SK-N-SH (cell line): ENCODE results near the gene TMEM176B. TPM values are rescaled to one million over a fixed set of nuclear protein-coding genes. Genes with fewer than 3 reads are reported as not detected.
"Not testable (repeated sequence)": the region's sequence is repeated elsewhere in the genome, so short reads cannot be mapped to it uniquely, and the experiment has no call there.

ENCODE experiments used
- CTCF ChIA-PET: fragments of 300-600, 350-600 bp; formaldehyde crosslinking; extraction: SDS; loops from one replicate; lab custom pipeline; 2021; lab: Yijun Ruan, JAX
- POLR2A ChIA-PET: fragments of 350-600 bp; sonication (Branson Sonifier 250); formaldehyde crosslinking; extraction: SDS; loops from one replicate; lab custom pipeline; 2020; ENCODE audit warnings: antibody characterized with exemption, inconsistent platforms; lab: Yijun Ruan, JAX
- DNase-seq: peaks from one replicate; pipeline ENCODE4 v3.0.0; 2012
- H2AFZ ChIP-seq: fragments of 200-600 bp; sonication (generic); 2 replicates; pipeline ENCODE4 v1.8.1; 2016; ENCODE audit warnings: antibody characterized with exemption, mild to moderate bottlenecking, low read depth
- H3F3A ChIP-seq: fragments of 200-600 bp; sonication (generic); replicated peaks from 2 replicates; pipeline ENCODE3; 2016; ENCODE audit warnings: antibody characterized with exemption, mild to moderate bottlenecking; ENCODE audit not compliant: insufficient read depth
- H3K27ac ChIP-seq, 2 experiments: fragments of 200-500 bp in 1 of 2; fragments of 200-600 bp in 1 of 2; sonication (Bioruptor generic) in 1 of 2; sonication (generic), shearing (Covaris generic) in 1 of 2; 2 replicates each; pipeline versions ENCODE4 v1.5.1 to v1.6.1; 2014 to 2016; ENCODE audit warnings: low read depth in 2 of 2, inconsistent platforms in 1 of 2, low read length in 1 of 2, mild to moderate bottlenecking in 1 of 2, mixed read lengths in 1 of 2
- H3K27me3 ChIP-seq: fragments of 200-600 bp; sonication (generic), shearing (Covaris generic); 2 replicates; pipeline ENCODE4 v1.6.1; 2016; ENCODE audit warnings: mixed run types; ENCODE audit not compliant: insufficient read depth
- H3K36me3 ChIP-seq, 2 experiments: fragments of 200-500 bp in 1 of 2; fragments of 200-600 bp in 1 of 2; sonication (Bioruptor generic) in 1 of 2; sonication (generic) in 1 of 2; replicated peaks in 1 of 2; 2 replicates each; pipeline versions ENCODE3 to v1.5.1; 2014 to 2016; ENCODE audit warnings: low read length in 1 of 2, mild to moderate bottlenecking in 1 of 2; ENCODE audit not compliant: insufficient read depth in 2 of 2, control insufficient read depth in 1 of 2
- H3K4me1 ChIP-seq, 2 experiments: fragments of 200-500 bp in 1 of 2; fragments of 200-600 bp in 1 of 2; sonication (Bioruptor generic) in 1 of 2; sonication (generic), shearing (Covaris generic) in 1 of 2; 2 replicates each; pipeline versions ENCODE4 v1.5.1 to v1.6.1; 2014 to 2016; ENCODE audit warnings: low read depth in 1 of 2, low read length in 1 of 2, mixed run types in 1 of 2; ENCODE audit not compliant: insufficient read depth in 2 of 2, control insufficient read depth in 1 of 2
- H3K4me2 ChIP-seq: fragments of 200-600 bp; sonication (generic), shearing (Covaris generic); 2 replicates; pipeline ENCODE4 v1.6.1; 2017; ENCODE audit warnings: mixed run types
- H3K4me3 ChIP-seq, 2 experiments: fragments of 200-500 bp in 1 of 2; fragments of 200-600 bp in 1 of 2; sonication (Bioruptor generic) in 1 of 2; sonication (generic), shearing (Covaris generic) in 1 of 2; 2 replicates each; pipeline versions ENCODE4 v1.5.1 to v1.8.1; 2014 to 2016; ENCODE audit warnings: low read depth in 2 of 2, inconsistent platforms in 1 of 2, low read length in 1 of 2, mild to moderate bottlenecking in 1 of 2, mixed read lengths in 1 of 2, moderate library complexity in 1 of 2
- H3K79me2 ChIP-seq: fragments of 200-600 bp; sonication (generic); 2 replicates; pipeline ENCODE4 v1.8.1; 2017; ENCODE audit warnings: mild to moderate bottlenecking; ENCODE audit not compliant: insufficient read depth
- H3K9ac ChIP-seq: fragments of 200-600 bp; sonication (generic); 2 replicates; pipeline ENCODE4 v1.6.1; 2017; ENCODE audit warnings: mixed run types
- H3K9me2 ChIP-seq: fragments of 200-600 bp; sonication (generic); 2 replicates; pipeline ENCODE4 v1.6.1; 2017; ENCODE audit warnings: mixed run types
- H3K9me3 ChIP-seq: fragments of 200-600 bp; sonication (generic); 2 replicates; pipeline ENCODE4 v1.6.1; 2017; ENCODE audit warnings: mixed run types, mild to moderate bottlenecking, moderate library complexity
- H4K20me1 ChIP-seq: fragments of 200-600 bp; sonication (generic); 2 replicates; pipeline ENCODE4 v1.6.1; 2017; ENCODE audit warnings: mild to moderate bottlenecking, mixed run types; ENCODE audit not compliant: insufficient read depth
- CHD2 ChIP-seq: fragments of 150-350 bp; IDR thresholded peaks from 2 replicates; pipeline ENCODE4 v1.6.1; 2018; ENCODE audit warnings: low read length; ENCODE audit not compliant: partially characterized antibody
- CTCF ChIP-seq: fragments of 200-600 bp; sonication (generic); IDR thresholded peaks from 2 replicates; pipeline ENCODE4 v1.6.1; 2017; ENCODE audit warnings: antibody characterized with exemption, mild to moderate bottlenecking, moderate library complexity
- EZH2phosphoT487 ChIP-seq: fragments of 200-600 bp; sonication (generic); IDR thresholded peaks from 2 replicates; pipeline ENCODE4 v1.6.1; 2017; ENCODE audit warnings: low read depth, mixed run types, mild to moderate bottlenecking, antibody characterized with exemption, moderate library complexity, borderline replicate concordance
- MAX ChIP-seq: IDR thresholded peaks from 2 replicates; pipeline ENCODE4 v1.4.0; 2012; ENCODE audit warnings: low read depth
- NFIC ChIP-seq: IDR thresholded peaks from 2 replicates; pipeline ENCODE4 v1.4.0; 2012; ENCODE audit warnings: borderline replicate concordance
- POLR2AphosphoS5 ChIP-seq: IDR thresholded peaks from 2 replicates; pipeline ENCODE4 v1.6.1; 2012; ENCODE audit warnings: low read depth, low read length
- RAD21 ChIP-seq: IDR thresholded peaks from 2 replicates; pipeline ENCODE4 v1.6.1; 2012; ENCODE audit warnings: mild to moderate bottlenecking, low read length
- RCOR1 ChIP-seq: fragments of 150-350 bp; IDR thresholded peaks from 2 replicates; pipeline ENCODE4 v1.6.1; 2017; ENCODE audit warnings: antibody characterized with exemption, low read length
- RFX5 ChIP-seq: IDR thresholded peaks from 2 replicates; pipeline ENCODE4 v1.6.1; 2012; ENCODE audit warnings: mild to moderate bottlenecking, improper control_type of control experiment, low read length
- SMC3 ChIP-seq: IDR thresholded peaks from 2 replicates; pipeline ENCODE4 v1.6.1; 2012; ENCODE audit warnings: low read depth, low read length, improper control_type of control experiment
- USF2 ChIP-seq: fragments of 150-350 bp; IDR thresholded peaks from 2 replicates; pipeline ENCODE4 v1.6.1; 2017; ENCODE audit warnings: antibody characterized with exemption, low read length, low read depth, borderline replicate concordance
- WGBS: methylation state at CpG from one replicate; pipeline ENCODE4 v1.1.6; 2017; ENCODE audit warnings: low lambda C conversion rate; 5-methylcytosine and 5-hydroxymethylcytosine counted together
- polyA plus RNA-seq, 3 experiments: library from polyadenylated mRNA; depleted of rRNA; stranded (reverse); fragments of >200 nt; gene quantifications; 2 replicates each; pipeline ENCODE4 v1.2.3, GENCODE V29; 2012

TMEM176B gene
- polyA plus RNA-seq, 1 of the 3 experiments (the other 2 are of a cell fraction): not detected

- Histone ChIP-seq H3K27ac (0 out of 4 replicates have a peak overlapping the region, but pooled peaks of 1 of the 2 experiments have one; percentile 7), H2AFZ (no peak overlapping the region), H3K4me1 (peaks cover 0 to 6% of the 10 kb centered on the region in 2 experiments; a peak in 2 of 4 replicates), H3K4me3 (no peak overlapping the region; a peak in 1 of 4 replicates), H3K27me3 (no peaks in the 10 kb centered on the region; the same call in 1 of the 2 replicates), H3K9ac (no peak overlapping the region), H3K9me3 (no peaks in the 10 kb centered on the region), H3K4me2 (no peak overlapping the region), H3K36me3 (no peaks in the 10 kb centered on the region), H4K20me1 (no peaks in the 10 kb centered on the region), H3F3A (no peaks in the 10 kb centered on the region), H3K9me2 (no peaks in the 10 kb centered on the region), H3K79me2 (no peaks in the 10 kb centered on the region)
- peak; percentile 94 for TF ChIP-seq SMC3
- 0 out of 2 replicates have a peak, but pooled peaks have one; percentile 51 for TF ChIP-seq RFX5
- 0 out of 2 replicates have a peak, but pooled peaks have one; percentile 55 for TF ChIP-seq RCOR1
- TF ChIP-seq CHD2: peak; percentile 75
- TF ChIP-seq USF2: no peak
- TF ChIP-seq RAD21: peak; percentile 100
- no peak for TF ChIP-seq EZH2phosphoT487
- TF ChIP-seq CTCF: peak; percentile 99
- POLR2A ChIA-PET: interaction anchor here (1.1 kb wide), 1 partner anchor 9 kb away, joined by 3 read pairs; no protein-coding TSS in a partner anchor
- WGBS: 6% methylated on average over 12 of the region's 12 CpGs
- CTCF ChIA-PET: interaction anchor here (0.6 to 12.3 kb wide), 69 partner anchors 10 to 913 kb away, joined by 3 to 136 read pairs (median 5); partner anchors contain the start of genes ABCB8, AOC1, NOS3 and TMEM176A
- DNase-seq: peak; percentile 78
Measured at GRCh38 chr7:150778738-150779301, 21.3 kb downstream of the TMEM176B start.

- no peak overlapping the region for H3K4me3 ChIP-seq
- CTCF ChIA-PET: interaction anchor here (0.6 to 12.3 kb wide), 68 partner anchors 10 to 913 kb away, joined by 3 to 136 read pairs (median 5); partner anchors contain the start of genes ABCB8, AOC1, NOS3 and TMEM176A
- no peaks in the 10 kb centered on the region for H3K9me2 ChIP-seq
- H3K79me2 ChIP-seq: no peaks in the 10 kb centered on the region
- H3K9me3 ChIP-seq: no peaks in the 10 kb centered on the region
- H3K4me1 ChIP-seq: peaks cover 0 to 6% of the 10 kb centered on the region in 2 experiments; a peak in 2 of 4 replicates
- POLR2A ChIA-PET: interaction anchor here (1.1 kb wide), 1 partner anchor 9 kb away, joined by 3 read pairs; no protein-coding TSS in a partner anchor
- TF ChIP-seq MAX: no peak
- no peak for TF ChIP-seq NFIC
- TF ChIP-seq POLR2AphosphoS5: no peak
- H3K27me3 ChIP-seq: no peaks in the 10 kb centered on the region; the same call in 1 of the 2 replicates
- no peaks in the 10 kb centered on the region for H3K36me3 ChIP-seq
- no peak overlapping the region for H3K27ac ChIP-seq
- H3F3A ChIP-seq: no peaks in the 10 kb centered on the region
- H3K4me2 ChIP-seq: no peak overlapping the region
- WGBS: 42% methylated on average over 8 of the region's 8 CpGs
- DNase-seq: no peak
- H2AFZ ChIP-seq: no peak overlapping the region
- H3K9ac ChIP-seq: no peak overlapping the region
- no peaks in the 10 kb centered on the region for H4K20me1 ChIP-seq
Measured at GRCh38 chr7:150778014-150778737, 22.0 kb downstream of the TMEM176B start.

GRCh38 chr7:150774131-150774530 is 26.0 kb downstream of the TMEM176B start:
- H4K20me1 ChIP-seq, H3K9me2 ChIP-seq, H3F3A ChIP-seq, H2AFZ ChIP-seq, H3K27ac ChIP-seq, H3K4me2 ChIP-seq, H3K36me3 ChIP-seq, H3K27me3 ChIP-seq, H3K79me2 ChIP-seq, H3K4me1 ChIP-seq, H3K9me3 ChIP-seq, H3K4me3 ChIP-seq, DNase-seq, POLR2A ChIA-PET, H3K9ac ChIP-seq: not testable (repeated sequence)
- 15% methylated on average over 1 of the region's 1 CpG for WGBS
- CTCF ChIA-PET: interaction anchor here (0.6 to 1.4 kb wide), 4 partner anchors 125 to 338 kb away, joined by 3 to 4 read pairs (median 3); no protein-coding TSS in a partner anchor
